ENCODE results near the gene ARHGDIB.

DNA sequence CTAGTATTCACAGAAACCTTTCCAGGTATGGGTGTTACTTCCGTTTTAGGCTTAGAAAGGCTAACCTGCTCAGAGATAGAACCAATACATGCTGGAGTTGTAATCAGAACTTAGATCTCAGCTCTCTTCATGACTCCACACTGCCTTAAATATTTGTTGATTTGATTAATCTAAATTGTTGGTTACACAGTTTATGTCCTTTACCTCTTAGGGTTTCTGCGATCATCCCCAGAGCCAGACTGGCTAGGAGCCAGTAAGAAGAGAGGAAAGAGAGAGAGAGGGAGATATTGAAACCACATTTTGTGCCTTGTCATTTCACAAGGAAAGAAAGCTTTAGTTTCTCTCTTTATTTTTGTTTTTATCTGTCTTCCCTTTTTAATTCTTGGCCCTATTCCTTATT is 58.9 kb downstream of the ARHGDIB start:
- no peak for TF ChIP-seq CTCF (IDR thresholded peaks at IDR 0.05; ENCODE audit: insufficient read depth, low read depth, low read length)
- TF ChIP-seq EZH2 (IDR thresholded peaks at IDR 0.05; ENCODE audit: insufficient read depth, low read length) = no peak

All from astrocyte (in vitro differentiated cells and primary cell).